GM21723 (cell line): ENCODE results near the gene PRICKLE2.
"Not testable (repeated sequence)": the region's sequence is repeated elsewhere in the genome, so short reads cannot be mapped to it uniquely, and the experiment has no call there.

Source experiments
- ATAC-seq: cut with Tn5 transposase; IDR thresholded peaks from one replicate; pipeline ENCODE4 v1.9.1; 2021; ENCODE audit warnings: mild to moderate bottlenecking, moderate library complexity; ENCODE audit not compliant: unreplicated experiment

PRICKLE2 gene

GRCh38 chr3:64105816-64106215, 119.5 kb downstream of the PRICKLE2 start:
- ATAC-seq = no peak

GRCh38 chr3:64104691-64105111, 120.6 kb downstream of the PRICKLE2 start:
- ATAC-seq = no peak

- ATAC-seq = no peak
Measured at GRCh38 chr3:64104006-64104405, 121.3 kb downstream of the PRICKLE2 start.

- no peak for ATAC-seq
Measured at GRCh38 chr3:64103131-64103530, 122.1 kb downstream of the PRICKLE2 start.

- ATAC-seq = no peak
Measured at GRCh38 chr3:64102147-64102546, 123.1 kb downstream of the PRICKLE2 start.

- ATAC-seq = no peak
Measured at GRCh38 chr3:64099316-64099715, 126.0 kb downstream of the PRICKLE2 start.

GRCh38 chr3:64098670-64099069, 126.6 kb downstream of the PRICKLE2 start:
- ATAC-seq = no peak

GRCh38 chr3:64097920-64098319, 127.3 kb downstream of the PRICKLE2 start:
- no peak for ATAC-seq

GRCh38 chr3:64095802-64096201, 129.5 kb downstream of the PRICKLE2 start:
- no peak for ATAC-seq

- ATAC-seq = no peak
Measured at GRCh38 chr3:64094713-64095079, 130.6 kb downstream of the PRICKLE2 start.

- no peak for ATAC-seq
Measured at GRCh38 chr3:64093825-64094712, 131.2 kb downstream of the PRICKLE2 start.

- ATAC-seq = no peak
Measured at GRCh38 chr3:64093211-64093610, 132.1 kb downstream of the PRICKLE2 start.

GRCh38 chr3:64091501-64091900, 133.8 kb downstream of the PRICKLE2 start:
- ATAC-seq = no peak

- ATAC-seq = not testable (repeated sequence)
Measured at GRCh38 chr3:64089386-64089785, 135.9 kb downstream of the PRICKLE2 start.

- ATAC-seq = no peak
Measured at GRCh38 chr3:64088408-64089205, 136.7 kb downstream of the PRICKLE2 start.

- ATAC-seq = no peak
Measured at GRCh38 chr3:64086479-64087252, 138.6 kb downstream of the PRICKLE2 start.

- ATAC-seq = no peak
Measured at GRCh38 chr3:64084640-64085039, 140.6 kb downstream of the PRICKLE2 start.

GRCh38 chr3:64083575-64083974, 141.7 kb downstream of the PRICKLE2 start:
- ATAC-seq = no peak

GRCh38 chr3:64082961-64083541, 142.2 kb downstream of the PRICKLE2 start:
- no peak for ATAC-seq

- ATAC-seq = no peak
Measured at GRCh38 chr3:64082411-64082810, 142.9 kb downstream of the PRICKLE2 start.

GRCh38 chr3:64081235-64081630, 144.0 kb downstream of the PRICKLE2 start:
- ATAC-seq = no peak
